SK-N-SH (cell line): Measurements from ENCODE around the gene SACM1L. TPM values are rescaled to one million over a fixed set of nuclear protein-coding genes. Genes with fewer than 3 reads are reported as not detected.

Source experiments
- CHD2 ChIP-seq: fragments of 150-350 bp; IDR thresholded peaks from 2 replicates; pipeline ENCODE4 v1.6.1; 2018; ENCODE audit warnings: low read length; ENCODE audit not compliant: partially characterized antibody
- ELF1 ChIP-seq: IDR thresholded peaks from 2 replicates; pipeline ENCODE4 v1.4.0; 2012
- EP300 ChIP-seq, 2 experiments: IDR thresholded peaks; 2 replicates each; pipeline versions ENCODE4 v1.4.0 to v1.6.1; 2012; ENCODE audit warnings: borderline replicate concordance in 1 of 2, low read depth in 1 of 2, low read length in 1 of 2
- EZH2phosphoT487 ChIP-seq: fragments of 200-600 bp; sonication (generic); IDR thresholded peaks from 2 replicates; pipeline ENCODE4 v1.6.1; 2017; ENCODE audit warnings: low read depth, mixed run types, mild to moderate bottlenecking, antibody characterized with exemption, moderate library complexity, borderline replicate concordance
- FOXJ3 ChIP-seq: sonication (generic); formaldehyde crosslinking; IDR thresholded peaks from 2 replicates; pipeline ENCODE4 v1.5.1; 2020; ENCODE audit warnings: mild to moderate bottlenecking, missing genetic modification reagents
- FOXM1 ChIP-seq: IDR thresholded peaks from 2 replicates; pipeline ENCODE4 v1.4.0; 2012; ENCODE audit warnings: low read depth, mild to moderate bottlenecking
- JUND ChIP-seq: IDR thresholded peaks from 2 replicates; pipeline ENCODE4 v1.4.0; 2012
- MXI1 ChIP-seq: IDR thresholded peaks from 2 replicates; pipeline ENCODE4 v1.6.1; 2012; ENCODE audit warnings: mild to moderate bottlenecking, low read depth, low read length, improper control_type of control experiment
- NFIC ChIP-seq: IDR thresholded peaks from 2 replicates; pipeline ENCODE4 v1.4.0; 2012; ENCODE audit warnings: borderline replicate concordance
- NRF1 ChIP-seq: IDR thresholded peaks from 2 replicates; pipeline ENCODE4 v1.6.1; 2012; ENCODE audit warnings: low read depth, mild to moderate bottlenecking, low read length
- RCOR1 ChIP-seq: fragments of 150-350 bp; IDR thresholded peaks from 2 replicates; pipeline ENCODE4 v1.6.1; 2017; ENCODE audit warnings: antibody characterized with exemption, low read length
- SIN3A ChIP-seq: IDR thresholded peaks from 2 replicates; pipeline ENCODE4 v1.6.1; 2012; ENCODE audit warnings: low read depth, mild to moderate bottlenecking, low read length, moderate library complexity, borderline replicate concordance
- SMC3 ChIP-seq: IDR thresholded peaks from 2 replicates; pipeline ENCODE4 v1.6.1; 2012; ENCODE audit warnings: low read depth, low read length, improper control_type of control experiment
- TAF1 ChIP-seq: IDR thresholded peaks from 2 replicates; pipeline ENCODE4 v1.6.1; 2012; ENCODE audit warnings: low read depth, mild to moderate bottlenecking, low read length, moderate library complexity, borderline replicate concordance
- YY1 ChIP-seq: IDR thresholded peaks from 2 replicates; pipeline ENCODE4 v1.4.0; 2012; ENCODE audit warnings: low read depth, mild to moderate bottlenecking
- polyA plus RNA-seq, 3 experiments: library from polyadenylated mRNA; depleted of rRNA; stranded (reverse); fragments of >200 nt; gene quantifications; 2 replicates each; pipeline ENCODE4 v1.2.3, GENCODE V29; 2012
- TF ChIP-seq, protein P1 (sequence below): fragments of 200-600 bp; sonication (generic); IDR thresholded peaks from 2 replicates; pipeline ENCODE4 v1.6.1; 2017; ENCODE audit warnings: antibody characterized with exemption, mild to moderate bottlenecking, moderate library complexity
- TF ChIP-seq, protein P2 (sequence below): IDR thresholded peaks from 2 replicates; pipeline ENCODE4 v1.6.1; 2012; ENCODE audit warnings: mild to moderate bottlenecking, low read depth, low read length, moderate library complexity

Gene SACM1L
- polyA plus RNA-seq, 1 of the 3 experiments (the other 2 are of a cell fraction): 11.2 TPM

DNA sequence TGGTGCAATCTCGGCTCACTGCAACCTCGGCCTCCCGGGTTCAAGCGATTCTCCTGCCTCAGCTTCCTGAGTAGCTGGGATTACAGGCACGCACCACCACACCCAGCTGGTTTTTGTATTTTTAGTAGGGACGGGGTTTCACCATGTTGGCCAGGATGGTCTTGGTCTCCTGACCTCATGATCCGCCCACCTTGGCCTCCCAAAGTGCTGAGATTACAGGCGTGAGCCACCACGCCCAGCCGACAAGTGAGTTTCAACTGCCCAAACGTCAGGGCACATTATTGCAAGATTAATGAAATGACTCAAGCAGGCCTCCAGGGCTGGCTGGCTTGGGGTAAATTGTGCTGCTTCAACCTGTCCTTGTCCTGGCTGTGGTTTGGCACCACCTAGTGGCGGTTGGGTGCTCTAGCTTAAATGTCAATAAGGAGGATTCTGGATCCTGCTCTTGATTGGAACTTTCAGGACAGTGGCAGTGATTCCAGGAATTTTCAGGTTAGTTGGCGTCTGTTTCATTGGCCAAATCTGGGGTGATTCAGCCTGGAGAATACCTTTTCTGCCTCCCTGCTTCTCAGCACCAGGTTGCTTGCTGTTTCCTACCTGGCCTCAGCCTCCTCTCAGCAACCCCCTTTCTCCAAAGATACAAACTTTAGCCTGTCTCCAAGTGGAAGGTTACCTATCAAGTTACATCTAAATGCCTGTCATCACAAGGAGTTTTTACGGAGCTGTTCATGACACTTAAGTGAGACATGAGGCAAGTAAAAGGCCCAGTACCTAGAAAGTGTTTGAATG is 32.4 kb upstream of the SACM1L start (continued):
- TF ChIP-seq, protein P1, sequence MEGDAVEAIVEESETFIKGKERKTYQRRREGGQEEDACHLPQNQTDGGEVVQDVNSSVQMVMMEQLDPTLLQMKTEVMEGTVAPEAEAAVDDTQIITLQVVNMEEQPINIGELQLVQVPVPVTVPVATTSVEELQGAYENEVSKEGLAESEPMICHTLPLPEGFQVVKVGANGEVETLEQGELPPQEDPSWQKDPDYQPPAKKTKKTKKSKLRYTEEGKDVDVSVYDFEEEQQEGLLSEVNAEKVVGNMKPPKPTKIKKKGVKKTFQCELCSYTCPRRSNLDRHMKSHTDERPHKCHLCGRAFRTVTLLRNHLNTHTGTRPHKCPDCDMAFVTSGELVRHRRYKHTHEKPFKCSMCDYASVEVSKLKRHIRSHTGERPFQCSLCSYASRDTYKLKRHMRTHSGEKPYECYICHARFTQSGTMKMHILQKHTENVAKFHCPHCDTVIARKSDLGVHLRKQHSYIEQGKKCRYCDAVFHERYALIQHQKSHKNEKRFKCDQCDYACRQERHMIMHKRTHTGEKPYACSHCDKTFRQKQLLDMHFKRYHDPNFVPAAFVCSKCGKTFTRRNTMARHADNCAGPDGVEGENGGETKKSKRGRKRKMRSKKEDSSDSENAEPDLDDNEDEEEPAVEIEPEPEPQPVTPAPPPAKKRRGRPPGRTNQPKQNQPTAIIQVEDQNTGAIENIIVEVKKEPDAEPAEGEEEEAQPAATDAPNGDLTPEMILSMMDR: peak; percentile 94
- TF ChIP-seq TAF1: no peak
- TF ChIP-seq, protein P2, sequence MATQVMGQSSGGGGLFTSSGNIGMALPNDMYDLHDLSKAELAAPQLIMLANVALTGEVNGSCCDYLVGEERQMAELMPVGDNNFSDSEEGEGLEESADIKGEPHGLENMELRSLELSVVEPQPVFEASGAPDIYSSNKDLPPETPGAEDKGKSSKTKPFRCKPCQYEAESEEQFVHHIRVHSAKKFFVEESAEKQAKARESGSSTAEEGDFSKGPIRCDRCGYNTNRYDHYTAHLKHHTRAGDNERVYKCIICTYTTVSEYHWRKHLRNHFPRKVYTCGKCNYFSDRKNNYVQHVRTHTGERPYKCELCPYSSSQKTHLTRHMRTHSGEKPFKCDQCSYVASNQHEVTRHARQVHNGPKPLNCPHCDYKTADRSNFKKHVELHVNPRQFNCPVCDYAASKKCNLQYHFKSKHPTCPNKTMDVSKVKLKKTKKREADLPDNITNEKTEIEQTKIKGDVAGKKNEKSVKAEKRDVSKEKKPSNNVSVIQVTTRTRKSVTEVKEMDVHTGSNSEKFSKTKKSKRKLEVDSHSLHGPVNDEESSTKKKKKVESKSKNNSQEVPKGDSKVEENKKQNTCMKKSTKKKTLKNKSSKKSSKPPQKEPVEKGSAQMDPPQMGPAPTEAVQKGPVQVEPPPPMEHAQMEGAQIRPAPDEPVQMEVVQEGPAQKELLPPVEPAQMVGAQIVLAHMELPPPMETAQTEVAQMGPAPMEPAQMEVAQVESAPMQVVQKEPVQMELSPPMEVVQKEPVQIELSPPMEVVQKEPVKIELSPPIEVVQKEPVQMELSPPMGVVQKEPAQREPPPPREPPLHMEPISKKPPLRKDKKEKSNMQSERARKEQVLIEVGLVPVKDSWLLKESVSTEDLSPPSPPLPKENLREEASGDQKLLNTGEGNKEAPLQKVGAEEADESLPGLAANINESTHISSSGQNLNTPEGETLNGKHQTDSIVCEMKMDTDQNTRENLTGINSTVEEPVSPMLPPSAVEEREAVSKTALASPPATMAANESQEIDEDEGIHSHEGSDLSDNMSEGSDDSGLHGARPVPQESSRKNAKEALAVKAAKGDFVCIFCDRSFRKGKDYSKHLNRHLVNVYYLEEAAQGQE: no peak
- TF ChIP-seq ELF1: no peak
- TF ChIP-seq RCOR1: no peak
- no peak for TF ChIP-seq EZH2phosphoT487
- TF ChIP-seq JUND: no peak
- TF ChIP-seq EP300 (IDR thresholded peaks at IDR 0.05; ENCODE audit: borderline replicate concordance in 1 of 2, low read depth in 1 of 2, low read length in 1 of 2): no peak
- peak; percentile 99 for TF ChIP-seq SMC3
- no peak for TF ChIP-seq CHD2
- TF ChIP-seq FOXM1: no peak
- peak; percentile 22; the same call in 1 of the 2 replicates for TF ChIP-seq NRF1
- no peak for TF ChIP-seq FOXJ3 (CRISPR knock-in tag)
- TF ChIP-seq YY1: no peak
- TF ChIP-seq NFIC: no peak
- TF ChIP-seq MXI1: no peak
- TF ChIP-seq SIN3A: peak; percentile 74; the same call in 1 of the 2 replicates
